HG02840 (cell line): ENCODE results near the gene MYLK.

Source experiments
- ATAC-seq: cut with Tn5 transposase; IDR thresholded peaks from one replicate; pipeline ENCODE4 v1.9.1; 2021; ENCODE audit warnings: mild to moderate bottlenecking, moderate library complexity, moderate number of reproducible peaks; ENCODE audit not compliant: unreplicated experiment, low FRiP score

MYLK gene

GRCh38 chr3:123795471-123796251 is 88.5 kb downstream of the MYLK start:
- ATAC-seq: no peak

DNA sequence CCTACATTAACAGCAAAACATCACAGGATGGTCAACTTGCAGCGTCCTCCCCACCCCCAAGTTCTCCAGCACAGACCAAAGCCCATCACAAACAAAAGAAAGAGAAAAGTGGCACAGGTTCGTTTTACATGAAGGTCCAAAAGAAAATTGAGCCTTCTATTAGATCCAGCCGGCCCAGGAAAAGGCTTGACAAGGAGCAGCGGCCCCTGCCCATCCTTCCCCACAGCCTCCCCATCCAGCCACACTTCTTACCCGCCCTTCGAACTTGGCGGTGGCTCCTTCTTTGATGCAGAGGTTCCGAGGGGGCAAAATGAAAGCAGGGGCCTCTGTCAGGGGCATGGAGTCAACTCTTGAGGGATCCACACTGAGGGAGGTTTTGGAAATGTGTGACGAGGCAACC is 90.7 kb downstream of the MYLK start:
- no peak for ATAC-seq

DNA sequence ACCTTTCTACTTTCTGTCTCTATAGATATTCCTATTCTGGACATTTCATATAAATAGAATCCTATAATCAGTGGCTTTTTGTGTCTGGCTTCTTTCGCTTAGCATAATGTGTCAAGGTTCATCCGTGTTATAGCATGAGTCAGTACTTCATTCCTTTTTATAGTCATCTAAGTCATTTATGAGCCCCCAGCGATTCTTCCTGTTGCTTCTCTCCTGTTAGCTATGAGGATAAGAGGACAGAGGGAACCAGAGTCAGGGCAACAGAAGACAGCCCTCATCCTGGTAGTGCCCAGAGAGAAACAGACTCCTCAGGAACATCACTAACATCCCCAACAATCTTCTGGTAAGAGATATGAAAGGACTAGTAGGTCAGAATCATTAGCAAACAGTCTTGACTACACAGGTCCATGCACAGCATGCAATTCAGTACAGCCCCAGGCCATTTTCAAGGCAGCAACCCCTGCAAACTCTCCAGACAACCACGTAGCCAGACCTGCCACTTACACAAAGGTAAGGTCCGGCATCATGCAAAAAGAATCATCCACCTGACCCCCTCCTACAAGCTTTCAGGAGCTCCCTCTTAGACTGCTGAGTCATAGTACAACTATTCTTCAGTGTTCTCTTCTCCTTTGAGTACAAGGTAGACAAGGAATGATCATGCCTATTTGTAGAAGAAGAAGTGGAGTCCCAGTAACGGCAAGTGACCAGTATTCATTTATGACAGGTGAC is 91.5 kb downstream of the MYLK start:
- no peak for ATAC-seq

GRCh38 chr3:123791898-123792297 is 92.2 kb downstream of the MYLK start:
- ATAC-seq: no peak

GRCh38 chr3:123791417-123791816 is 92.7 kb downstream of the MYLK start:
- no peak for ATAC-seq

GRCh38 chr3:123791073-123791370 is 93.1 kb downstream of the MYLK start:
- no peak for ATAC-seq

DNA sequence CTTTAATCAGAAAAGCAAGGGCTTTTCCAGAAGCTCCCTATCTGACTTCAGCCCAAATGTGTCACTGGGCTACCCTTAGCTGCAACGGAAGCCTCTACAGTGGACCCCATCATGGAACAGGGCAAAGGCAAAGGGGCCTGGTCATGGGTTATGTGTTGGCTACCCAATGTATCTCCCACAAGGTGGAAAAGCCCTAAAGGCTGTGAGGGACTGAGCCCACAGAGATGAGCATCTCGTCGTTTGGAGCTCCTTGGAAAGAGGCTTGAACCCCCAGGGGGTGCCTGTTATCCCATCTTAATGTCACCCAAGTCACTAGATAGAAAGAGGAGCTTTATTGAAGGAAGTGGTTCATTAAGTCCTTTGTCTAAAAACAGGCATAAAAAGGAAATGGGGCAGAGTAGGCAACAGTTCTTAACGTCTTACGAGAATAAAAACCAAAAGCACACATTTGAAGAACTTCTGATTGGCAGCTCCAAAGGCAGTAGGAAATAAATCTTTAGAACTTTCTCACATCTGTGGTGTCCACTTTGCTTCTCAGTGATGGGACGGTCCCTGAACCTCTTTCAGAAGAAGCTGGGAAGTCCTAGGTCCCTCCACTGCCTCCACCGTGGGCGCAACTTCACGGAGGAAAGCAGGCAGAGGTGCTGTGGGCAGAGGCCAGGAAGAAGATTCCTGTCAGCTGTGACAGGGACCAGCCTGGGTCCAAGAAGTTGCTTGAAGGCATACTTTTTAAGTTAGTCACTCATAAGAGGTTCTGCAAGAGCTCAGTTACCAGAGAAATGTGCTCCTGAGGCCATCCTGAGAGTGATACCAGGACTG is 93.7 kb downstream of the MYLK start:
- ATAC-seq: no peak

- no peak for ATAC-seq
Measured at GRCh38 chr3:123789760-123790159, 94.4 kb downstream of the MYLK start.

GRCh38 chr3:123789160-123789559 is 95.0 kb downstream of the MYLK start:
- ATAC-seq: no peak

GRCh38 chr3:123788710-123789109 is 95.4 kb downstream of the MYLK start:
- no peak for ATAC-seq

DNA sequence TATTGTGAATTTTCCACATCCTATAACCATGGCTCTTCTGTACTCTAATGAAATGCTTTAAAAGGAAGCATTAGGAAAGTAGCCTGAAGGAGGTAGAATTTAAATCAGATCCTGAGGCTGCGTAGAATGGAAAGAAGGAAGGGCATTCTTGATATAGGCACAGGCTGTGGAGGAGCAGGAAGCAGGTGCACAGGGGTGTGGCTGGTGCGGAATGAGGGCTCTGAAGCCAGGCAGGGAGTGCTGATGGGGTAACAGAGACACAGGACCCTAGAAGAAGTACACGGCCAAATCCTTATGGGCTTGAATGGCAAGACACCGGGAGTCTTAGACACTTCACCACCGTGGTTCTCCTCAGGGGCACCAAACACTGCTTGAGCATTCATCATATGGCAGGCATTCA is 97.0 kb downstream of the MYLK start:
- no peak for ATAC-seq

- no peak for ATAC-seq
Measured at GRCh38 chr3:123785602-123786001, 98.5 kb downstream of the MYLK start.

GRCh38 chr3:123783811-123784210 is 100.3 kb downstream of the MYLK start:
- no peak for ATAC-seq

DNA sequence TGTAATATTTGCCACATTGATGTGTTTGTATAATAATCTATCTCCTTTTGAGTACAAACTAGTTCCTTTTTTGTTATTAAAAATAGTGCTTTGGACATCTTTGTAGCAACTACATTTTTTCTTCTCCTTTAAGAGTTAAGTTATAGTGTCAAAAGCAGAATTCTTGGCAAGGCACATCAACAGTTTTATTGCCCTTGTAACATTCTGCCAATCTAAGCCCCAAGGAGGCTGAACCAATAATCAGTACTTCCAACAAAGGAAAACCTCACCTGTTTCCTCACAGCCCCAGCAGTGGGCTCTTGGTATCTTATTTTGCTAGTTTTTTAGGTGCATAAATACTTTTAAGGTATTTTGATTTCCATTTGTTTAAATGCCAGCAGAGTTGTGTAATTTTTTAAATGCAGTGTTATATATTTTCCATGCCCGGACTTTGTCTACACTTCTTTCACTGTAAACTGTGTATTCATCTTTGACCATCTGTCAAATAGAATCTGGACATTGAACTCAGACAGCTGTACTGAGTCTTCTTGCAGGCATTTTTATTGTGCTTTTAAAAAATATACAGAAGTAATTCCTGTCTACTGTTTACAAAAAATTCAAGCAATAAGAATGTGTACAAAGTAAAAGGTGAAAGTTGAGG is 101.0 kb downstream of the MYLK start:
- no peak for ATAC-seq

DNA sequence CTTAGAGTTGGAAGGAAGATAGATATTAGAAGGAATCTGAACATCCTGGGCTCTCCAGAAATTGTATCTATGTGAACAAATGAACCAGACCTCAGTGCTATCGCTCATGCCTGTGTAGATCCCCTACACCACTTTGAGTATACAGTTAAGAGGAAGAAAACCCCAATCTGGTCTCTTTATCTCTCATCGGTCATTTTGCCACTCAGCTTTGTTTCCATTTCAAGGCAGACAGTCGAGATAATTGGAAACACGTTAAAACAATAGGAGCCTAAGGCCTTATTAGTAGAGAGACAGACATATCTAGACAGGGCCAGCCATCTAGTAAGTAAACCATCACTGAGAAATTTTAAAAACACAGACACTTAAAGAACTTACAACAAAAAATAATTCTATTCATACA is 101.6 kb downstream of the MYLK start:
- no peak for ATAC-seq

GRCh38 chr3:123781571-123782275 is 102.4 kb downstream of the MYLK start:
- ATAC-seq: no peak

DNA sequence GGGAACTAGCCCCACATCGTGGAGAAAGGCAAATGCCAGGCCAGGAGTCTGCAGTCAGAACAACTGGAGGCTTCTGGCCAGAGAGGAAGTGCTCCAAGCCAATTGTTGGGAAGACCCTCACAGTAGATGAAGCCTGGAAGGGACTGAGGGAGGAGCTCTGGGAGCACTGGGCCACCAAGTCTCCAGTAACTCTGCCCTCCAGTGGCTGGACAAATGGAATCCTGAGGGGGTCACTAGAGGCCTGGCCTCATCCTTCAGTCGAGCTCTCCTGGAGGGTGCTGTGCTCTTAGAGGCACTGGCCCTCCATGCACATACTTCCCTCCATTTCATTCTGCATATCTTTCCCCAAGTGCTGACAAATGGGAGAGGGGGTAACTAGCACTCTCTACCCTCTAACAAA is 103.0 kb downstream of the MYLK start:
- no peak for ATAC-seq

- no peak for ATAC-seq
Measured at GRCh38 chr3:123780656-123781055, 103.5 kb downstream of the MYLK start.

DNA sequence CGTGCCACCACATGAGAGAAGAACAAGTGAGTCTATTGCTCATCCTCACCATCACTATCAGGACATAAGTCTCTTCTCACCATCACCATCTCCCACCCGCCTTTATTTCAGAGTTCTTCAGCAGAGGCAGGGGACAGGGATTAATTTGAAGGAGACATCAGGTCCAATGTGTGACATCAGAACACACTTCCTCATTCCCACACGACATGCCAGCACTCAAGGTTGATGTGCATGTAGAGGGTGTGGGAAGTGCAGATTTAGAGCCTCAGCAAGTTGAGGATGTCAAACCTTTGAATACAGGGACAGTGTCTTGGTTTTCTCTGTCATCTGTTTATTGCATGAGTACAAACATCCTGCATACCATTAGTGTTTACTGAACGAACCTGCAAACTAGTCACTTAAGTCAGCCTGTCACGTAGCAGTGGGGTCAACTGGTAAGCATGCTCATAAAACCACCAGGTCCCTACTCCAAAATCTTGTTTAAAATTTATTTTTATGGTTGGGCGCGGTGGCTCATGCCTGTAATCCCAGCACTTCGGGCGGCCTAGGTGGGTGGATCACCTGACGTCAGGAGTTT is 104.4 kb downstream of the MYLK start:
- ATAC-seq: no peak
